Activated CD4-positive, alpha-beta T cell treated with anti-CD3 and anti-CD28 coated beads, Interleukin-2, Interleukin-6, amounts not matched to agents 100 ng/mL and 50 ng/mL, durations not matched to agents 16 hours and 8 hours (primary cell): Measurements from ENCODE around the gene BCAS1.
A peak's percentile ranks its signal among the peaks of the same experiment; 100 is the strongest.

Source experiments
- DNase-seq: peaks from one replicate; pipeline ENCODE4 v3.0.0-alpha.2; 2020

BCAS1 gene

DNA sequence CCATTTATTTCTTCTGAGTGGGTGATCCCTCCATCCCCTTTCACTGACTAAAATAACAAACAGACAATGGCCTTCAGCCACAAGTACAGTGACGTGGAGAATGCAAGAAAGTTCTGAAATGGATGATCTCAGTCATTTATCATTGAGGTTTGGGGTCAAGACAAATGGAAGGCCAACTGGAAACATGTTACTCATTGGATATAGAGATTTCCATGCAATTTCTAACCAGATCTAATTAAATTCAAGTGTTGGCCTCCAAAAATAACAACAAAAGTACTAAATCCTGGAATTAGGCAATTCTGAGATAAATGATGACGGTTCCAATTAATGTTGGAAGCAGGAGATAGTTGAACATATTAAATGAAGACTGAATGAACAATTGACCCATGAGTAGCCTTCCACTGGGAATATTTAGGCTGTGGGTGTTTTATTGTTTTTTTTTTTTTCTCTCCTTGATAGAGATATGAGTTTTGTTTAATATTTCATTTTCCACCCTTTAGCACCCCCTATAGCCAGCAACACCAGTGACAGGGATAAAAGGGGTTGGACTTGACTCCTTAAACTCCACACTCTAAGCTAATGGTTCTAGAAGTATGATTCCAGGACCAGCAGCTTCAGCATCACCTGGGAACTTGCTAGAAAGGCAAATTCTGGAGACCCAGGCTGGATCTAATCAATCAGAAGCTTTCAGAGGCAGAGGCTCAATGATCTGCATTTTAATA is 112.8 kb downstream of the BCAS1 start:
- no peak for DNase-seq

DNA sequence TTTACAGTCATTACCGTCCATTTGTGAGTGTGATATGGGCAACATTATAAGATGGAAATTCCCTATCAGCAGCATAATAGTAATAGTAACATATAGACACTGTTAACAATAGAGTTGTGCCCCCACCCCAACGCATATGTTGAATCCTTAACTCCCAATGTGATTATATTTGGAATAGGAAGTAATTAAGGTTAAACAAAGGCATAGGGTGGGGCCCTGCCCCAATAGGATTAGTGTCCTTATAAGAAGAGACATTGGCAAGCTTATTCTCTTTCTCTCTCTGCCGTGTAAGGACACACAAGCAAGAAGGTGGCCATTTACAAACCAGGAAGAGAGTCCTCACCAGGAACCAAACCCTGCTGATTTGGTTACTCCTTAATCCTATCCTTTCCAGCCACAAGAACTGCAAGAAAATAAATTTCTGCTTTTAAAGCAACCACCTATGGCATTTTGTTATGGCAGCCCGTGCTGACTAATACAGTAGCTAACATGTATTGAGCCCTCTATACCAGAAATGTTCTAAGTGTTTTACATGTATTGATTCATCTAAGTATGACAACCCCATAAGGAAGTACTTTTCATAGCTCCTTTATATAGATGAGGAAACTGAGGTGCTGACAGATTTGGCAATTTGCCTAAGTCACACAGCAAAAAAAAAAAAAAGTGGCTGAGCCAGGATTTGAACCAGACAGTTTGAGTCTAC is 114.2 kb downstream of the BCAS1 start:
- no peak for DNase-seq

DNA sequence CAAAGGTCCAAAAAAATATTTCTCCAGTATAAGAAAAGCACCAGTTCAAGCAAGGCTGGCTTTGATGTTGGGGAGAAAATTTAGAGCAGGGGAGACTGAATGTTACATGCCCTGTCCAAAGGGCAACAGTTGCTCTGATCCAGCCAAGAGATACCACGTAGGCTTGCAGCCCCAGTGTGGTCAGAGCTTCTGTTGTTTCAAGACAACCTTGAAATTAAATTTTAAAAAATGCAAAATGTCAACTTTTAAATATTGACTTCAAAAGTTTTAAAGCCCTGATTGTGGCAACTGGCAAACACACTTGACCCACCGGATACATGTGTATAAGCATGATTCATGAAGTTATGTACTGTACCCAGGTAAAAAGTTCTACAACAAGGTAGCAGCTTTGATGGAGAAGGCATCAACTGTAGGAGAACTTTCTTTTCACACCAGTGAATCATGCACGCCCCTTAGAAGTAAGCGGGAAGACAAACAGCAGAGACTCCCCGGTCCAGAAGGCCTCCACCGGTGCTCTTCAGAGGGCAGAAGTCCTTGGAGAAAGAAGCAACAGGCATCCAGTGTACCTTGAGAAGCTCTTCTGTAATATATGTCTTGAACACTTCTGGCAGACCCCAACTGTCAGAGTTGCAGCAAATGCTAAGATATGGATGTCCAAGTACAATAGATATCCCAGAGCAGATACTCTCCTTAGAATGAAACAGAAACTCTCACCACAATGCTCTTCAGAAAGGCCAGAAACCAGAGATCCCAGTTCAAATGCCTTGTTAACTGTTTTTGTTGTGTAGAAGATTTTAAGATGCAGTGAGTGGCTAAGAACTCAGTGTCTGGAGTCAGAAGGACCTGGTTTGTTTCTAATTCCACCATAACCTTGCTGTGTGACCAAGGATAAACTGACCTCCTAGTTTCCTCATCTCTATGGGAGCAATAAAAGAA is 115.4 kb downstream of the BCAS1 start:
- DNase-seq = no peak

DNA sequence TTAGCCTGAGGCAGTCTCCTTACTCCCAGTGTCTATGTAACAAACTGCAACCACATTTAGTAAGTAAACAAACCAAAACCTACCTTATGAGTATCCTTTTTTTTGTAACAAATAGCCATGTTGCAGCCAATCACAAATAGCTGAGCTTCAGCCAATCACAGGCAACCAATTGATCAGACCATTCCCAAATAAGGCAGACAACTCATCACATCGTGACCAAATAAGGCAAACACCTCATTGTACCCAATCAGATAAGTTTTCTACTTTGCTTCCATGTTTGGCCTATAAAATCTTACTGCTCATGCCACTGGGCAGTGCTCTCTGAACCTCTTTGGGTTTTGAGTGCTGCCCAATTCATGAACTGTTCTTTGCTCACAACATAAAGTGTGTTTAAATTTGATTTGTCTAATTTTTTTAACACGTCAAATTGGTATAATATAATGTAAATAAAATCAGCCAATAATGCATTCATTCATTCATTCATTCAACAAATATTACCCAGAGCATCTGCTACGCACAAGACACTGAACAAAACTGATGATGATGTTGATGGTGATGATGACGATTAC is 117.8 kb downstream of the BCAS1 start:
- no peak for DNase-seq

DNA sequence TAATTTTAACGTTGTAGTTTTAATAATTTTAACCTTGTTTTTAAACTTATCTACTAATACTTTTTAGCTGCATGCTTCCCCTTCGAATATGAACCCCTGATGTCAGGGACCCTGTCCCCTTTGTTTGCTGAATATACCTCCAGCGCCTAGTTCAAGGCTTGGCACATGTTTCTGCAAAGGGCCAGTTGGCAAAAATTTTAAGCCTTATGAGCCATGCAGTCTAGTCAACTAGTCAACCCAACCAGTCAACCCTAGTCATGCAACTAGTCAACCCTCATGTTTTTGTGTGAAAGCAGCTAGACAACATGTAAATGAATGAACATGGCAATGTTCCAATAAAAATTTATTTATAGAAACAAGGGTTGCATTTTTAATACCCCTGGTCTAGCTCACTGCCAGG is 119.8 kb downstream of the BCAS1 start:
- no peak for DNase-seq

DNA sequence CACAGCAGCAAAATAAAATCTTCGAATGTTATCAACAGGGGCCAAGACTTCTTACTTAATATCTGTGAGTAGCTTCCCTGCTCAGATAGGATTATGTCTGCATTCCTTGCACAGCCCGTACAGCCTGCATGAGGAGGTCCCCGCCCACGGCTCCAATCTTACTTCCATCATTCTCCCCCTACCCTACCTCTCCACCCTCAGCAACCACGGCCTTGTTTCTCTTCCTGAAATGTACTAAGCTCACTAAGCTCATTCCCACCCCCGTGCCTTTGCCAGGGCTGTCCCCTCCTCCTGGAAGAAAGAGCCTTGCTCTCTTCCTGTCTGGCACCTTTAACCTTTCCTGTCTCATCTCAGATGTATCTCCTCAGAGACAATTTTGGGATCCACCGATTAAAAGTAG is 120.4 kb downstream of the BCAS1 start:
- no peak for DNase-seq

DNA sequence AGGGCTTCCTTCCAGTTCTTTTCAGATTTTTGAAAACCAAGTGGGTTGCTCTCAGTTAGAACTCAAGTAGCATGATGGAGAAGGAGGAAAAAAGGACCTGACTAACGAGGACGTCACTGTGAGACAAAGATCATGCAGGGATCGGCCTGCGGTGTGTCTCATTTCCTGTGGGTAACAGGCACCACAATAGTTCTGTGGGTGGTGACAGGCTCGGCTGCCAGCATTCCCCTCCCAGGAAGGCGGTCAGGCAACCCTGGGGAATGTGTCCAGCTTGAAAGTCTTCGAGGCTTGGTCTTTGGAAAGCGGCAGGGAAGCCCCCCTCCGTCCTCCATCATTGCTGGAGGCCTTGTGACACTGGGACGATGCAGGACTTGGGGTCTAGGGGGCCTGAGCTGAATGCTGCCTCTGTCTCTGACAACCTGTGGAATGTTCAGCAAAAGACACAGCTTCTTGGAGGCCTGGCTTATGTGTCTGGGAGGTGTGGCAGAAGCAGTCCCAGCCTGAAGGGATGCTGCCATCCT is 121.0 kb downstream of the BCAS1 start:
- DNase-seq = peak; percentile 83

DNA sequence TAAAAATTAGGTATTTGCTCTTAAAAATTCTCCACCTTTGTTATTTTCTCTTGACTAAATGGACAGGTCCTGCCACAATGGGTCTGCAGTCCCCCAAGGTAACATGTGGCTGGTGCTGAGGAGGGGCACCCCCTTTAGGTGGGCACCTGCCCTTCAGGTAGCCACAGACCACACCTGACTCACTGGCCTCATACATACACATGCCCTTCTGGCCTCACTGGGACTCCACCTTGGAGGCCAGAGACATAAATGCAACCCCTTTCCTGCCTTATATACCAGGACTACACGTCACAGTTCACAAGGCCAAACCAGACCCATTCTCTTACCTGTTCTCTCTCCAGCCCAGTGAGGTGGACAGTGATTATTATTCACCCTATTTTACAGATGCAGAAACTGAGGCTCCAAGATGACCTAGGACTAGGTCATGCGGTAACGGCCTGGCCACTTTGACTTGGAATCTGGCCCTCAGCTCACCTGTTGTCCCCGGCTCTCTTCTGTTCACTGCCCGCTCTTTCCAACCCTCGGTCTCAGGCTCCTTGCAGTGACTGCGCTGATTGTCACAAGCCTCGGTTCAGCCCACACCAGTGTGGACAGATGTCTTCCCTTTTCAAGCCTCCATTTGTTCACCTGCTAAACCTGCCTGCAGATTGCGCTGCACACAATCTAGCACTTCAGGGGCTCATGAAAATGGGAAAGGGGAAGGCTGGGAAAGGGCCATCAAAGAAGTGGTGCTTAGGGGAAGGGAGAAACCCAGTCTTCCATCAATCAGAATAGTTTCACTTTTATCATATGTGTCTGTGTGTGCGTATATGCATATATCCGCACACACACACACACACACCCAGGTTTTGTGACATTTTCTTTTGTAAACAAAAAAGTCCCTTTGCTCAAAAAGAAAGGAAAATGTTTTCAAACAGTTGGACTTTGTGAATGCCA is 121.7 kb downstream of the BCAS1 start:
- no peak for DNase-seq

DNA sequence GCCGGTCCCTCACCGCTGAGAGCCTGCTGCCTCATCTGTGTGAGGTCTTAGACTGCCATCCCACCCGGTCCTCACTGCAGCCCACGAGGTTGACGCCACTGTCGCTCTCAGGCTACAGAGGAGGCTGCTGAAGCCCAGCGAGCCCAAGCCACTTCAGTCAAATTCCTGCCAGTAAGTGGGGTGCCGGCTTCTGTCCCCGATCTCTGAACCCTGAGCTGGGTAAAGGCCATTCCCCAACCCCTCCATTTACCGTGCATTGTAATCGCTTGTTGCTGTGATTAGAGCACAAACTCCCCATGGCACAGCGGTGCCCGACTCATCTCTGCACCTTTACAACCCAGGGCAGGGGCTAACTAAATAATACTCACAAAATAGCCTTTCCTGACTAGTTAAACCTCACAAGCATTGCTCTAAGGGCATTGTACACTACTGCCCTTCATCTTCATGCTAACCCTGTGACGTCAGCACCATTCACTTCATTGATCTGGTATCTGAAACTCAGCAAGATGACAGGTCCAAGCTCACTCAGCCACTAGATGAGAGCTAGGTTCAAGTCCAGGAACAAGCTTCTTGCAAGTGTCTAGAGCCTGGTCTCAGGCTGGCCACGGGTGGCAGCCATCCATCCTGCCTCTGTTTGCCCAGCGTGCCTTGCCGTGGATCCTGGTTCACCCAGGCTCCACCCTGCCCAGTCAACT is 122.7 kb downstream of the BCAS1 start:
- DNase-seq = no peak

DNA sequence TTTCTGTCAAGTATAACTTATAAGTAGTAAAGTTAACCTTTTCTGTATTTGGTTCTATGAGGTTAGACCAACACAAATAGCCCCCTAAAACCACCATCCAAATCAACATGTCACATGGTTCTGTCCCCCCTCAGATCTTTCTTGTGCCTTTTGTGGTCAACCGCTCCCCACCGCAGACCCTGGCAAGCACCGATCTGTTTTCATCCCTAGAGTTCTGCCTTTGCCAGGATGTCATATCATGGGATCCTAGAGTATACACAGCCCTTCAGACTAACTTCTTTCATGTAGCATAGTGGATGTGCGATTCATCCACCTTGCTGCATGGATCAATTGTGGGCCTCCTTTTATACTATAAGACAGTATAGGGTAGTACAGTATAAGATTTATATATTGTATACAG is 124.3 kb downstream of the BCAS1 start:
- DNase-seq = no peak

DNA sequence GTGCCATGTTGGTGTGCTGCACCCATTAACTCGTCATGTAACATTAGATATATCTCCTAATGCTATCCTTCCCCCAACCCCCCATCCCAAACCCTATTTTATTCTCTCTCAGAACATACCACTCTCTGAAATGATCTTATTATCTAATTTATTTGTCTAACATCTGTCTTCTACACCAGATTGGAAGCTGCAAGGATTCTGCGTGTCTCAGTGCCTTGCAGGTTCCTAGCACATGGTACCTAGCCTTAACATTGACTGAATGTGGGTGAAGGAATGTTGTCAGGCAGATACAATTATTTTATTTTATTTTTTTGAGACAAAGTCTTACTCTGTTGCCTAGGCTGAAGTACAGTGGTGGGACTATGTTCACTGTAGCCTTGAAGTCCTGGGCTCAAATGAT is 124.9 kb downstream of the BCAS1 start:
- DNase-seq = no peak

DNA sequence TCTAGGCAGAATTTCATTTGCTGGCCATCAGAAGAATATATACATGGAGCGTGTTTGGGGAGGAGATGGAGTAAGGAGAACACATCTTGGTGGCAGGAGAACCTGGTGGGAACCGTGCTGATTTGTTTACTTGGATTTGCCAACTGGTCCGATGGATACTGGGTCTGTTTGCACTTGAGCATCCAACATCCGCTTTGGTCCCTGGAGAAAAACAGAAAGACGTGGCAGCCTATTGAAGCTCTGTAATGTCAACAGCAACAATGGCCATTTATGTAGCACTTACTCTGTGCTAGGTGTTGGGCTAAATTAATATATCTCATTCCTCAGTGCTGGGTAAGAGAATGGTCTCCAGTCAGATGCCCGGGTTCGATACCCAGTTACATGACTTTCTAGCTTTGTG is 125.6 kb downstream of the BCAS1 start:
- no peak for DNase-seq

DNA sequence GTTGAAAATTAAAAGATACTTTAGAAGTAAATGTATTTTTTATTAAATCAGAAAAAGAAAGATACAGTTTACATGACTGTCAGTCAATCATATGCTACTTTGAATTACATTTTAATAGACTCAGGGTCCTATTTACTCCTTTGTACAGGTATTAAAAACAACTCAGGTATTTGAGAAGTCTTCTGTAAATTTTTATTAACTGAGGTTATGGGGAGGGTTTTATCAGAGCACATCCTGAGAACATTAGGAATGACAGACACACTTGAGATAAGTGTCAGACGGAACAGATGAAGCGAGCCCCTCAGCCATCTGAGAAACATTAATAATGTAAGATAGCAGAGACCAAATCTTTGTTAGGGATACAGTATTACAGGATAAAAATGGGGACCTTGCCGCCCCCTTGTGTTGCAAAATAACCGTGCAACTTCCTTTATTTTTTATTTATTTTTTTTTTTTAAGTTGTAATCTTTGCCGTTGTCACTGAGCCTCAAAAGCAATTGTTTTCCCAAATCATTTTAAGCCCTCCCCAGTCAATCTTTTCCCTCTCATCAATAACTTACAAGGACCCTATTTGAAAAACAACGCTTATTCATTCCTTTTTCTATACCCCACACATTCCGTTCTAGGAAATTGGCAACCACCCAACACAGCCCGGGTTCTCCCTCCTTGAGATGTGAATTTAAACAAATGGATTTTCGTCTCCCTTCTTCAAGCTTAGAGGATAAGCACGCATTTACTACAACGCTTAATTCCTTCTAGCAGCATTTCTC is 126.7 kb downstream of the BCAS1 start:
- peak; percentile 28 for DNase-seq

DNA sequence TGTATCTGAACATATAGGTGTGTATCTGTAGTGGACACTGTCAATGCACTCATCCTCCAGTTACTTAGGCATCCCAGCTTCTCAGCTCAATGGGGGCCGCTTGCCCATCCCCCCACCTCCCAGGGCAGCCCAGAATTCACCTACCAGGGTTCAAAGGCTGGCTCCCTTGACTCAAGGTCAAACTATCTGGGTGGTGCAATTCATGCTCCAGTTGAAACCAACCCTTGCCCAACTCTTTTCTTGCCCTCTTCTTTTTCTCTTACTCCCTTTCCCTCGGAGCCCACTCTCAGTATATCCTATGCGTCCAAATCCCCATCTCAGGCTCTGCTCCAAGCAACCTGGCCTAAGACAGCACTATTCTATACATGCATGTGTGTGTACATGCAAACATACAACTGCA is 127.4 kb downstream of the BCAS1 start:
- no peak for DNase-seq

DNA sequence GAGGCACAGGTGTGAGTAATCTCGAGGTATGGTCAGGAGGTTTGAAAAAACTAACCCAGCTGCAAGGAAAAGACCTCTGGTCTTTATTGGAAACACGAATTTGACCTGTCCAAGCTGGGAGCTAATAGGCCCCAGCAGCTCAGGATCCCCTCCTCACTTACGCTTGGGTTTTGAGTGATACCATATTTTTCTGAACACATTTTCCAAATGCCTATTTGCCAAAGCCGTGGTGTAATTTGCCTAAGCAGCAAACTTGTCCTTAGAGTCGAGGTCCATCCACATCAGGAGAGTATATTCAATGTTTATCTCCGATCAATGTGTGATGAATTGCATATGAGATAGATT is 128.0 kb downstream of the BCAS1 start:
- DNase-seq = no peak

DNA sequence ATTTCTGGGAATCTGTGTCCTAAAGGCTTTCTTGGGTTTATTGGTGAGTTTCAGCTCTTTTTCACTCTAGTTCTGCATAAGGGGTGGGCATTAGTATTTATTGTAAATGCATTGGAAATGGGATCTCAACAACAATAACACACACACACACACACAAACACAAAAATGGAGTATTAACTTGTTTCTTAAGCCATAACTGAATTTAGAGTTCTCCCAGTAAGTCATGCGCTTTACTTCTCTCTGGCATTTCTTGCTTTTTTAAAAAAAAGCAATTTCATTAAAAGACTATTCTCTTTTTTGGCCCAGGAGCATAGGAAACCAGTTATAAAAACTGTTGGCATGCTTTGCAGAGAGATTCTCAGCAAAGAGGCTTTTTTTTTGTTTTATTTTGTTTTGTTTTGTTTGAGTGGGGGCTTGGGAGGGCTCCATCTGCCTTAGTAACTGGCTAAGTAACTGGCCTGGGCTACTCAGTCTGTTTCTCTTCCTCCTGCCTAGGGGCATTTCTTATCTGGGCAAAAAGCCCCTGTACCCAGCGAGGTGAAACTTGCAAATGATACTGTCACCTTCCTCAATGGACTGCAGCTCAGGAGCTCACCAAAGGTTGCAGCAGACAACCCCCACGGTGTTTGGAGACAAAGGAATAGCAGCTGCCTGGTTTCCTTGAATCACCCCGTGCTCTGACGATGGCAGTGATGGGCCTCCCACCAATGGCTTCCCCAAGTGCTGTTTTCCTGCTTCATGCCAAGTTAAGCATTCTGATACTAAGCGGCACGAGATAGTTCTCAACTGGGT is 128.5 kb downstream of the BCAS1 start:
- no peak for DNase-seq

DNA sequence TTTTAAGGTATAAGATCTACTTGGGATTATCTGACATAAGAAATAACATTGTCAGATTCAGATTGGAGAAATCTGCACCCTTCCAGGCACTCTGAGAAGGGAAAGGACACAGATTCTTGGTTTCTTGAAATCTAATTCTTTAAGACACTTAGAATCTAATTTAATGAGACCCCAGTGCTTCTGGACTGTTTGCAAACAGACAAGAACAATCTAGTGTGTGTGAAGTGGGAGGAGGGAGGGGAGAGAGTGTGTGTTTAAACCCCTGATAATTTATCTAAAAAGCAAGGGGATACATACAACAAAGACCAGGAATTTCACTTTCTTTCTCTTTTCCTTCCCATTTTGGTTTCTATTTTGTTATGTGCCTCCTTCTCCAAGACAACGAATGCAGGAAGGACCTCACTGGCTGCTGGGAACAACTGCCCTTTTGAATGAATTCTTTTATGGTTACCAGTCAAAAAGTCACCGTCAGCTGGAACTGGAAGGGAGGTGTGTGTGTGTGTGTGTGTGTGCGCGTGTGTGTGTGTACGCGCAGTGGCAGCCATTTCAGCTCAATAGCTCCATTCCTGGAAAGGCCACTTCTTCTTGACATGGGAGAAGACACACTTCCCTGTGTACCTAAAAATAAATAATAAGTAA is 129.4 kb downstream of the BCAS1 start:
- DNase-seq = no peak

DNA sequence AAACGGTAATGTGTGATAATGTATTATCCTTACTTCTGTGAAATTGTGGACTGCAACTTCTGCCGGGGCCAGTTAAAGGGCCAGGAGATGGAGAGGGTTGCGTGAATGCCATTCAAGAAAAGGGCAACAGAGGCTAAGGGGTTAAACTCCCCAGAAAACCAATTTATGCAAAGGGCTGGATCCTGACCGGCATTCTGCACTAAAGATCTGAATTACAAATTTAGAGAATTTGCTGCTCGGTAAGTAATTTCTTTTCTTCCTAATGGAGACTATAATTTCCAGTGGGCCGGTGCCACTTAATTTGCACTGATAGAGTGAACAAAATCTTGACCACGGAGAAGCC is 130.1 kb downstream of the BCAS1 start:
- DNase-seq = no peak
